ENCODE data around the gene TICAM1.

The TICAM1 gene

DNA sequence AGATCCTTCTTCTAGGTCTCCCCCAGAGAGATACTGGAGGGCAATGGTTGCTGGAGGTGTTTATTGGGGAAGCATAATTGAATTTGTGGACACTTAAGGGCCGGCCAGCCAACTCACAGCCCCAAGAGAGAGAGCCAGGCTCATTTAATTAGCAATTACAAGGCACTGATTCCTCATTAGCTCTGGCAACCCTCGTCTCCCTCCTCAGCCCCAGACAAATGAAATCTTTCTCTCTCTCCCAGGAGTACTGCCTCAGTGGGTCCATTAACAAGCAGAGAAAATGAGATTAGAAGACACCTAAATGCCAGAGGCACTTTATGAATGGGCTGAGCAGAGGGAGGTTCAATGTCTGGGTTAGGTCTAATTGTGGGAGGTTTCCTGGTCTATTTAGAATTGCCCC, 58.9 kb downstream of the TICAM1 start:
- no peak for DNase-seq (ENCODE audit: low read depth in 2 of 2)

DNA sequence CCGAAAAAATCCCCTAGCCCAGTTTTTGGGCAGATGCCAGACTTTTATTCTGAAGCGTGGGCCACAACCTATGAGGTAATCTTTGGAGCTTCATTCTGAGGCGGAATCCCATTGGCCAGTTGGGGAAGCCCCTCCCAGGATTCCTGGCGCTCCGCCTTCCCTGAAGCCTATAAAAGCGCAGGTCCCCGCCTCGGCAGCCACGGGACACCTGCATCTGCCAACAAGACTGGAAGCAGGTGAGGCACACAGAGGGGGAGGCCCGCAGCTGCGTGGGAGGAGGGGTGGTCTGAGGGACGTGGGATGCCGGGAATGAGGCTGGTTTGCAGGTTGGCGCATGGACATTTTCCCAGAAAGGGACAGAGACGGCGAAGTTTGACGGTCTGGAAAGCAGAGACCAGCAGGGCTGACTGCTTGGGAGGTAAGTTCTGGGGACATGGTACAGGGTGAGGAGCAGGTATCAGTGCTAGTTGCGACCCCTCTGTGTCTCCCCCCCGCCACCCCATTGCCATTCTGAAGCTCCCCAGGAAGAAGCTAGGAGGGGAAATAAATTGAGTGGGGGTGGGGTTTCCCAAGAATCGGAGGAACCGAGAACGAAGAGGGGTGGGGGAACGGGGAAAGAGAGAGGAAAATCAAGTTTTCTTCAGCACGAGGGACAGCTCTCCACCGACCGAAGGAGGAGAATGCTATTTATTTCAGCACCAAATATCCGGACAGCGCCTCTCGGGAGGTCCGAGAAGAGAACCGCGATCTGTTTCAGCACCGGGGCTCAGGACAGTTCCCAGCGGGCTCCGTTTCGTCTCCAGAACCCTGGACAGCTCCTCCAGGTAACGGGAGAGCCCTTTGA, 62.4 kb downstream of the TICAM1 start:
- DNase-seq (ENCODE audit: low read depth in 2 of 2) = peak; percentile 36 to 37
